ENCODE results near the gene ARHGEF19. TPM values are rescaled to one million over a fixed set of nuclear protein-coding genes. Genes with fewer than 3 reads are reported as not detected.

ARHGEF19 gene
- total and polyA plus RNA-seq, 2 donors from 2014 or later = 3.5 to 8.2 TPM

GRCh38 chr1:16204634-16205333 lies 7.7 kb downstream of the ARHGEF19 start:
- Histone ChIP-seq H3K4me3 (ENCODE audit: low read length in 3 of 3) (no peak overlapping the region), H3K9me3 (ENCODE audit: control insufficient read depth in 2 of 3, insufficient read depth in 1 of 3, low read length in 3 of 3) (no peaks in the 10 kb centered on the region), H3K4me1 (ENCODE audit: control insufficient read depth in 2 of 3, insufficient read depth in 2 of 3, low read depth in 1 of 3, low read length in 3 of 3) (peaks cover 0 to 7% (median 0%) of the 10 kb centered on the region in 3 donors), H3K9ac (ENCODE audit: low read length in 3 of 3) (no peak overlapping the region), H3K27ac (ENCODE audit: low read depth in 2 of 2, low read length in 2 of 2) (no peak overlapping the region), H3K36me3 (ENCODE audit: control insufficient read depth in 2 of 3, insufficient read depth in 3 of 3, low read length in 3 of 3) (no peaks in the 10 kb centered on the region), H3K27me3 (ENCODE audit: control insufficient read depth, insufficient read depth, low read length) (no peaks in the 10 kb centered on the region)
- peak in 4 of 5 donors; percentile 39 to 76 (median 48) for DNase-seq
- TF ChIP-seq CTCF (IDR thresholded peaks at IDR 0.05; ENCODE audit: borderline replicate concordance, extremely low read depth, insufficient read depth) = peak; percentile 28
- FAIRE-seq = no peak
- intact Hi-C loops (cut with DNase I) = no loop called here

GRCh38 chr1:16204216-16204615 lies 8.2 kb downstream of the ARHGEF19 start:
- Histone ChIP-seq H3K27ac (ENCODE audit: low read depth in 2 of 2, low read length in 2 of 2) (no peak overlapping the region), H3K9me3 (ENCODE audit: control insufficient read depth in 2 of 3, insufficient read depth in 1 of 3, low read length in 3 of 3) (no peaks in the 10 kb centered on the region), H3K36me3 (ENCODE audit: control insufficient read depth in 2 of 3, insufficient read depth in 3 of 3, low read length in 3 of 3) (no peaks in the 10 kb centered on the region), H3K4me3 (ENCODE audit: low read length in 3 of 3) (no peak overlapping the region), H3K9ac (ENCODE audit: low read length in 3 of 3) (no peak overlapping the region), H3K27me3 (ENCODE audit: control insufficient read depth, insufficient read depth, low read length) (no peaks in the 10 kb centered on the region), H3K4me1 (ENCODE audit: control insufficient read depth in 2 of 3, insufficient read depth in 2 of 3, low read depth in 1 of 3, low read length in 3 of 3) (peaks cover 0 to 7% (median 0%) of the 10 kb centered on the region in 3 donors)
- no peak for DNase-seq
- intact Hi-C loops (cut with DNase I) = no loop called here
- TF ChIP-seq CTCF (IDR thresholded peaks at IDR 0.05; ENCODE audit: borderline replicate concordance, extremely low read depth, insufficient read depth) = no peak
- FAIRE-seq = no peak

GRCh38 chr1:16203550-16203949 lies 8.9 kb downstream of the ARHGEF19 start:
- Histone ChIP-seq H3K27ac (ENCODE audit: low read depth in 2 of 2, low read length in 2 of 2) (no peak overlapping the region), H3K9me3 (ENCODE audit: control insufficient read depth in 2 of 3, insufficient read depth in 1 of 3, low read length in 3 of 3) (no peaks in the 10 kb centered on the region), H3K36me3 (ENCODE audit: control insufficient read depth in 2 of 3, insufficient read depth in 3 of 3, low read length in 3 of 3) (no peaks in the 10 kb centered on the region), H3K4me1 (ENCODE audit: control insufficient read depth in 2 of 3, insufficient read depth in 2 of 3, low read depth in 1 of 3, low read length in 3 of 3) (peaks cover 0 to 7% (median 0%) of the 10 kb centered on the region in 3 donors), H3K9ac (ENCODE audit: low read length in 3 of 3) (no peak overlapping the region), H3K4me3 (ENCODE audit: low read length in 3 of 3) (no peak overlapping the region), H3K27me3 (ENCODE audit: control insufficient read depth, insufficient read depth, low read length) (no peaks in the 10 kb centered on the region)
- DNase-seq = no peak
- no peak for FAIRE-seq
- intact Hi-C loops (cut with DNase I) = no loop called here
- no peak for TF ChIP-seq CTCF (IDR thresholded peaks at IDR 0.05; ENCODE audit: borderline replicate concordance, extremely low read depth, insufficient read depth)

All from kidney (tissue), 14 donors.